ENCODE measurements around the gene AMFR.

Gene AMFR

GRCh38 chr16:56362057-56362655 is 63.2 kb downstream of the AMFR start:
- no peak for DNase-seq

GRCh38 chr16:56360117-56361008 is 65.0 kb downstream of the AMFR start:
- DNase-seq = no peak

GRCh38 chr16:56357765-56358322 is 67.5 kb downstream of the AMFR start:
- DNase-seq = no peak

- peak; percentile 62 for DNase-seq
Measured at GRCh38 chr16:56357241-56357764, 68.0 kb downstream of the AMFR start.

GRCh38 chr16:56356276-56357240 is 68.8 kb downstream of the AMFR start:
- peak; percentile 89 for DNase-seq

- no peak for DNase-seq
Measured at GRCh38 chr16:56355786-56356275, 69.5 kb downstream of the AMFR start.

- DNase-seq = no peak
Measured at GRCh38 chr16:56355221-56355620, 70.1 kb downstream of the AMFR start.

GRCh38 chr16:56354746-56355145 is 70.6 kb downstream of the AMFR start:
- no peak for DNase-seq

- no peak for DNase-seq
Measured at GRCh38 chr16:56354016-56354415, 71.3 kb downstream of the AMFR start.

GRCh38 chr16:56353054-56353921 is 72.1 kb downstream of the AMFR start:
- no peak for DNase-seq

- no peak for DNase-seq
Measured at GRCh38 chr16:56352351-56353053, 72.8 kb downstream of the AMFR start.

- no peak for DNase-seq
Measured at GRCh38 chr16:56351481-56351880, 73.9 kb downstream of the AMFR start.

- DNase-seq = no peak
Measured at GRCh38 chr16:56350491-56351405, 74.6 kb downstream of the AMFR start.

- DNase-seq = no peak
Measured at GRCh38 chr16:56349711-56350161, 75.6 kb downstream of the AMFR start.

GRCh38 chr16:56349086-56349415 is 76.3 kb downstream of the AMFR start:
- no peak for DNase-seq

GRCh38 chr16:56348168-56349085 is 76.9 kb downstream of the AMFR start:
- no peak for DNase-seq

GRCh38 chr16:56347670-56348069 is 77.7 kb downstream of the AMFR start:
- no peak for DNase-seq

GRCh38 chr16:56347166-56347565 is 78.2 kb downstream of the AMFR start:
- DNase-seq = no peak
